HG02642 (cell line): Measurements from ENCODE around the gene RBM44.

Experiments used
- ATAC-seq: cut with Tn5 transposase; IDR thresholded peaks from one replicate; pipeline ENCODE4 v1.9.1; 2021; ENCODE audit warnings: mild to moderate bottlenecking; ENCODE audit not compliant: unreplicated experiment, poor library complexity

The RBM44 gene

DNA sequence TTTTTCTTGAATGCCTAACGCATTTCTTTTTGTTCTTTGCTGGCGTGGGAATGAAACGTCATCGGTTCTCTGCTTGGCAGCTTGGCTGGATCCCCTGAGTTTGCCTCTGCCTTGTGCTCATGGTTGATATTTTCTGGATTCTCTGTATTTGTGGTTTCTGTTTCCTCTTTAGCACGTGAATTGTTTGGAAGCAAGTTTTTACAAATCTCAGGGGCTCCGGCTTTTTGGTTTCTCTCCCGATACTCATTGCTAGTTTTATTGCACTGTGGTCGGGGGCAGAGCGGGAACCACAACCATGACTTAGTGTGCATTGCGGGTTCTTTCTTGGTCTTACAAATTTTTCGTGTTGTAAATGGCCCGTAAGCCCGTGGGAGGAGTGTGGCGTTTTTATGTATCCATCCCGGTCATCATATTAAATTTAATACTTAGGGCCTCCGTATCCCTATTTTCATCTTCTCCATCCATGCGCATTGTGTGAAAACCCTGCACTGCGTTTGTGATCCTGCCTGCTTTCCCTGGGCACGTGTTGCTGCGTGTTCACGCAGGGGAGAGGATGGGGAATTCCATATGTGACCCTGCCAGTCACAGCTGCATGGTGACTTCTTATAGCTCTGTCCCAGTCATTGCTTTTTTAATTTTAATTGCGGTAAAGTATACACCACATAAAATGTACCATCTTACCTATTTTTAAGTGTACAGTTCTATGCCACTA is 70.2 kb downstream of the RBM44 start:
- no peak for ATAC-seq

DNA sequence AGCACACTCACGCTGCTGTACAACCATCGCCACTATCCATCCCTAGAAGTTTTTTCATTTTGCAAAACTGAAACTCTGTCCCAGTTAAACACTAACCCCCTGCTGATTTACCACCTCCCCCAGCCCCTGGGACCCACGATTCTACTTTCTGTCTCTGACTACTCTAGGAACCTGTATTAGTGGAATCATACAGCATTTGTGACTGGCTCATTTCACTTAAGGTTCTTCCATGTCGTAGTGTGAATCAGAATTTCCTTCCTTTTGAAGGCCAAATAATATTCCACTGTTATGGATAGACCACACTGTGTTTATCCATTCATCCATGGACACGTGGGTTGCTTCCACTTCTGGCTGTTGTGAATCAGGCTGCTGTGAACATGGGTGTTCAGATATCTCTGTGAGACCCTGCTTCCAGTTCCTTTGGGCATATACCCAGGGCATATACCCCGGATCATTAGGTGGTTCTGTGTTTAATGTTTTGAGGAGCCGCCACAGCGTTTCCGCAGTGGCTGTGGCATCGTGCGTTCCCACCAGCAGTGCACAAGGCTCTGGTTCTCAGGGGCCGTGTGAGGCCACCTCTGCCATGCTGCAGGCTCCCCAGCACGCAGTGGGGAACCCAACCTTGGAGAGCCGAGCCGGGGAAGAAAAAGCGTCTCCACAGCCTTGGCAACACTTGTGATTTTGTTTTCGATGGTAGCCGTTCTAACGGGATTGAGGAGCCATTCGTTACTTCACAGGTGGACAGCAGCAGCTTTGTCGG is 70.9 kb downstream of the RBM44 start:
- no peak for ATAC-seq

DNA sequence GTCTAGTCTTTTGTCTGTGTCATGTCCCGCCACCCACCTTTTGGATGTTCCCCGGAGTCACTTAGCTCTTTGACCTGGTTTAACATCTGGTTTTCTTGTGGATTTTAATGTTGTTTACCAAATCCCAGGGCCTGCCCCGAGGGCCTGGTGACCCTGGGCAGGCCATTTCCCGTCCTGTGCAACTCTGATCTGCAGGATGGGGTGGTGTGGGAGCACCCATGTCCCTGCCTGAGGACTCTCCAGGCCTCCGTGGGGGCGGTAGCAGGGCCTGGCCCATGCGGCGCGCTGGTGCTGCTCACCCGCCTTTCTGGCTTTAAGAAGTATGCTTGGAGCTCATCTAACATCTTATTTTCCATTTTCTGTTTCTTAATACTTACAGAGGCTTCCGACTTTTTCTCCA is 71.5 kb downstream of the RBM44 start:
- no peak for ATAC-seq

DNA sequence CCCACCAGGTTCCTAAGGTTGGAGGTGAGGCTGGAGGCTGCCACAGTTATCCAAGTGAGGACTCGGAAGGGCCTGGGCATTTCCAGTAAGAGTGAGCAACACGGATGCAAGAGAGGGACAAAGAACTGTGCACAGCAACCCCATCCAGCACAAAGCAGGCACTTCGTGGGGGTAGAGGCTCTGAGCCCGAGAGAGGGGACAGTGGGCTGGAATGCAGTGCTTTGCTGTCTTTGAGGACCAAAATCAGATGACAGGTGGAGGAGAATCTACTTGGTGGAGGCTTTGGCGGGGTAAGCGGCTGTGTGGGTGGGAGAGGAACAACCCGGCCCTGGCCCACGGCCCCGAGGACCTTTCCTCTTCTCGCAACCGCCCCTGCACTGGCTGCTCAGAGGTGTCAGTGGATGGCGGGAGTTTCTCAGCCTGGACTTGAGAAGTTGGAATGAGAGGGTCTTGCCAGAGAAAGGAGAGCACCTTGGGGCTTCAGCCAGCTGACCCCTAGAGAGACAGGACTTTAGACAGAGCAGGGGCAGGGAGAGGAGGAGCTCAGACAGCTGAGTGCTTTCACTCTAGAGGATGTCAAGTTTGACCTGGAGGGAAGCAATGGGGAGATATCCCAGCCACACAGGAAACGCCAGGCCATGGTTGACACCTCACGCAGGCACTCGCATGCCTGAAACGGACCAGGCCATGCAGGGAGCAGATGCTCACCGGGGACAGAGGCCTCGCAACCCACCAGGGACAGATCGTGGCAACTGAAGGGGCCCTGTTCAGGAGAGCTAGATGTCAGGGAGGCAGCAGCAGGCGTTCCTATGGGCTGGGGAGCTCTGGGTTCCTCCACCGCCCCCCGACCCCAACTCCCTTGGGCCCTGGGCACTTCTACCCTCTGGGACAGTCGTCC is 72.4 kb downstream of the RBM44 start:
- ATAC-seq = no peak

DNA sequence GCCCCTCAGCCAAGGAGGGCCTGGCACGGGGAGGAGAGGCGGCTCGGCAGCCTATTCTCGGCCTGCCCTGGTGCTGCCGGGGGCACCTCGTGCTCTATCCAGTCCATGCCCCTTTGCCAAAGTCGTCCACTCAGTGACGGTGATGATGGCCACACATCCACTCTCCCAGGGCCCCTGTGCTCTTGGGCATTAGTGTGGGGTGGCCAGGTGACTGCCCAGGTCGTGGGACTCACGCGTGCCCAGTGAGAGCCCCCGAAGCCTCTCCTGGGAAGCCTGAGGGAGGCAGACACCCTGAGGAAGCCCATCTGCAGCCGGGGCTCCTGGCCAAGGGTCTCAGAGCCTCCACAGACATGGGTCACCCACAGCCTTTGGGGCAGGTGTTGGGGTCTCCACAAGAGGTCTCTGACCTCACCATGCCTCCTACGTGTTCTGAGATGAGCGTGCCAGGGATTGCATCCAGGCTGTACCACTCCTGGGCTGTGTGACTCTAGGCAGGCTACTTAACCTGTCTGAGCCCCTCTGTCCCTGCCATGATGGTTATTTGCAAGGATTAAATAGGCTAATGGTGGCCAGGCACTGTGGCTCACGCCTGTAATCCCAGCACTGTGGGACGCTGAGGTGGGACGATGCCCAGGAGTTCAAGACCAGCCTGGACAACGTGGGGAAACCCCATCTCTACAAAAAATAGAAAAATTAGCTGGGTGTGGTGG is 73.8 kb downstream of the RBM44 start:
- ATAC-seq = no peak

DNA sequence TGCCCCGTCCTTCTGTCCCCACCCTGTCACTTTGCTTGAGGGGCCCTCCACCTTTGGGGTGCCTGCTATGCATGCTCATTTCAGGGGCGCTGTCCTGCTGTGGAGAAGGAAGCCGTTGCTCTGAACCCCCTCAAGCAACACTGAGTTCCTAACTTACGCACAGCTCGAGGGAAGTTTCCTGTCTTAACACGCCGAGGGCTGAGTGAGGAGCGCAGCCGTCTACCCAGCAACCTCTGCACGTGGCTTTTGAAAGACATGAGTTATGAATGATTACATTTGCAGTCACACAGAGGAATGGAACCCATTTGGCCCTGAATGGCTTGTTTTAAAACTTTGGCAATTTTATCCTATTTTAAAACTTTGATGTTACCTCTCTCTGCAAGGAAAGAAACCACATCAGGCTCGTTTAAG is 74.8 kb downstream of the RBM44 start:
- no peak for ATAC-seq

DNA sequence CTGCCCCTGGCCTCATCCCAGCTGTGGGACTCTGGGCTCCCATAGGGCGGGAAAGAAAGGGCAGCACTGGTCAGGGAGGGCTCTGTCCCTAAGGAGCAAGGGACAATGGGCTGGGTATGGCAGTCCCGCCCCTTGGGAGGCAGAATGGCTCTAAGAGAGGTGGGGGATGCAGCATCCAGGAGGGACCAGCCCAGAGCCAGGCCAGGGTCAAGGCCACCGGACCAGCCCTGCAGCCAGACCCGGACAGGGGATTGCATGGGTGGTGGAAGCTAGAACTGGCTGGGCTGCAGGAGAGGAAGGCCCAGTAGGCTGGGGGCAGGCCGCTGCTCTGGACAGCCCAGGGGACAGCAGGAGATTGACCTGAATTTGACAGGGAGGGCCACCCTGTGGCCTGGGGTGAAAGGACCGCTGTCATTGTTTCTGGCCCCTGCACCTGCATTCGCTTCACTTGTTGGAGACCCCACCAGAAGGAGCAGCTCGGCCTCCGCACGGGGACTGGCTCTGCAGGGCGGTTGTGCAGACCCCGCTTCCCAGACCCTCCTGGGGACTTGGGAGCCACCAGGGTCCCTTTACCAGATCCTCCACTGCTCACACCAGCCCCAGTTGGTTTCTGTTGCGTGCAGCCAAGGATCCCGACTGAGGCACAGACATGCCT is 75.4 kb downstream of the RBM44 start:
- no peak for ATAC-seq

DNA sequence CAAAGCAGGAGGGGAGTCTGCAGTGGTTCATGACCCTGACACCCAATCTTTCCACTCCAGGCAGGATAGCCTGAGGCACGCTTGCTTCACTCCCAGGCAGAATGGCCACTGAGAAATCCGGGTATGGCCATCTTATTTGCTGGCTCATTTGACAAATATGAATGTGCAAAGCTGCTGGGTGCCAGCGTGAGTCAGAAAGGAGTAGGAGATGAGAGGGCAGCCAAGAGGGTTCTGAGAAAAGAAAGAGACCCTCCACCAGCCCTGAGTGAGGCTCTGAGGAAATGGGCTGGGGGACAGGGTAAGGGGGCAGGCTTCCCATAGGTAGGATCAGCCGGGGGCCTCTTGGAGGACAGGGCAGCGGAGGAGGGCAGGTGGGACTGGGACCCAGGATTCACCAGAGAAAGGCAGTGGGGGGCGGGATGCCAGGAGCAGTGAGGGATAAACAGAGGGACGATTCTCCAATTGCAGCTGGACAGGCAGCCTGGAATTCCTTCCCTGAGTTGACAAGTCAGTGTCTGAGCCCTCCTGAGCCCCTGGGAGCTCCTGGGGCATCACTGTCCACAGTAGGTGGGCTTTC is 76.1 kb downstream of the RBM44 start:
- no peak for ATAC-seq

DNA sequence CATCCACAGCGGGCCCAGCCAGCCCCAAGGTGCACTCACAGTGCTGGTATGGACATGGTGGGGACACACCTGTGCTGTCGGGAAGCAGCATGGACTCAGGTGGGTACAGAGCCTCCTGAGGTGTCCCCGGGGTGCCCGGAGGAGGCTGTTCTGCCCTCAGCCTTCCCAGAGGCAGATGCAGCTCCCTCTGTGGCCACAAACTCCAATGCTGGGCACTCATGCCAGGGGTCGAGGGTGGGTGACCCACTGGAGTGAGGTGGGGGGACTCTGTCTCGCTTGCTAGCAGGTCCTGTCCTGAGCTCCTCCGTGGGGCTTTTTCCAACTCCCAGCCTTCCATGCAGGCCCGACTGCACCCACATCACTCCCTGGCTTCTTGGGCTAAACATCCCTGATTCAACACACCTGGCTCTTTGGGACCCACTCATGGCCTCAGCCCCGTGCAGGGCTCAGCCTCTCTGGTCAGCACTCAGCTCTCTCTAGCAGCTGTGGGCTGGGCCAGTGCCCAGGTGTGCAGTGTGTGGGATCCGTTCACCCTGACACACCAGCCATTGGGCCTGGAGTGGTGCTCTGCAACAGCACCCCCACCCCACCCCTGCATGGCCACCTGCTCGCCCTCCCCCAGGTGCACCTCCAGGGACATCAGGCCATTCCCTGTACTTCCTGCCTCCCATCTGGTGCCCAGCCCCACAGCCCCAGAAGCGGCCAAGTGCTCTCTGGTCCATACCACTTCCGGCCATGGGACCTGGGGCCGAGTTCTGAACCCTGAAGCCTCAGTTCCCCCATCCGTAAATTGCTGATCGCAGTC is 76.9 kb downstream of the RBM44 start:
- ATAC-seq = no peak

DNA sequence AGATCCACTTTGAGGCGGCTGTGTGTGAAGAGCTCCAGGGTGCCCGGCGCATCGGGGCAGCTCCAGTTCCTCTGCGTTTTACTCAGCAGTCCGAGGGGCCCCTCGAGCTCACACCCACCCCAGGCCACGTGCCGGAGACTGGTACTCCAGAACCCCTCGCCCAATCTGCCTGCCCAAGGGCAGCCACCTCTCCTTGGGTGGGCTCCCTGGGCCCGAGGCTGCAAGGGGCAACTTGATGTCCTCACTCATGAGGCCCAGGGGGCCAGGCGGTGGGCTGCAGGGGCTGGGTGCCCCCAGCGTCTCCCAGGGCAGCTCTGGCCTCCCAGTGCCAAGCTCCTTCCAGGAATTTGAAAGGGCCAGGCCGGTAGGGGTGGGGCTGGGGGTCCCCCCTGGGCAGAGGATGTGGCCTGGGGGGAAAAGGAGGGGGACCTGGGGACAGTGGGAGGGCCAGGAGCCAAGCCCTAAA is 77.5 kb downstream of the RBM44 start:
- ATAC-seq = no peak

DNA sequence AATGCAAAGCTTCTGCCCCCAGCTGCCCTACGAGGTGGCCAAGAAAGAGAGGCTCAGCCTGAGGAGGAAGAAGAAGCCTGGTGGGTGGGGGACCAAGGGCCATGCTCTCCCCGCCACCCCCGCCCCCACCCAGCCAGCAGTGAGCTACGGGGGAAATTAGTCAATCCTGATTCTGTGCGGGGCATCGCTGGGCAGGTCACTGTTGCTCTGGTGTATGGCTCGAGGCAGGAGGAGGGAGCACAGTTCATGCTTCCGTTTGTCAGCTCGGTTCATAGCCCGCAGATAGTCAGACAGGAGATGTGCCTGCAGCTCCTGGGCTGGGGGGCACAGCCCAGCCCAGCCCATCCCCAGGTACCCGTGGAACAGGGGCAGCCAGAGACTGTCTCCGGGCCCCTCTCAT is 78.0 kb downstream of the RBM44 start:
- no peak for ATAC-seq

DNA sequence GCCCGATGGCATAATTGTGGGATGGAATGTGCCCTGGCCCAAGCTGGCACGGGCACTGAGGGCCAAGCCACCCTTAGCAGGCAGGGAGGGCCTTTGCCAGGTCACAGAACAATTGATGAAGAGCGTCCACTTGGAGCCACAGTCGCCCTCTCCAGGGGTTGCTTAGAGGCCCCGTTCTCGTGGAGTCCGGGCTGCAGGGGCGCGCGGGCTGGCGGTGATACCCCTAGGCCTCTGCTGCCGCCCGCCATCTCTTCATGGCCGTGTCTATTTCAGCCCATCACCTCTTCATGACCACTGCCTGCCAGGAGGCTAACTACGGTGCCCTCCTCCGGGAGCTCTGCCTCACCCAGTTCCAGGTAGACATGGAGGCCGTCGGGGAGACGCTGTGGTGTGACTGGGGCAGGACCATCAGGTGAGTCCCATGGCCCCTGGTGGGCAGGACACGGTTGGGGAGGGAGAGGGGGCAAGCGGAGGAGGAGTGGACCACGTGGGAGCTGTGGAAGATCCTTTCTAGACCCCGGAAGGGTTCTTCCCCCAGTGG is 78.4 kb downstream of the RBM44 start:
- ATAC-seq = no peak

DNA sequence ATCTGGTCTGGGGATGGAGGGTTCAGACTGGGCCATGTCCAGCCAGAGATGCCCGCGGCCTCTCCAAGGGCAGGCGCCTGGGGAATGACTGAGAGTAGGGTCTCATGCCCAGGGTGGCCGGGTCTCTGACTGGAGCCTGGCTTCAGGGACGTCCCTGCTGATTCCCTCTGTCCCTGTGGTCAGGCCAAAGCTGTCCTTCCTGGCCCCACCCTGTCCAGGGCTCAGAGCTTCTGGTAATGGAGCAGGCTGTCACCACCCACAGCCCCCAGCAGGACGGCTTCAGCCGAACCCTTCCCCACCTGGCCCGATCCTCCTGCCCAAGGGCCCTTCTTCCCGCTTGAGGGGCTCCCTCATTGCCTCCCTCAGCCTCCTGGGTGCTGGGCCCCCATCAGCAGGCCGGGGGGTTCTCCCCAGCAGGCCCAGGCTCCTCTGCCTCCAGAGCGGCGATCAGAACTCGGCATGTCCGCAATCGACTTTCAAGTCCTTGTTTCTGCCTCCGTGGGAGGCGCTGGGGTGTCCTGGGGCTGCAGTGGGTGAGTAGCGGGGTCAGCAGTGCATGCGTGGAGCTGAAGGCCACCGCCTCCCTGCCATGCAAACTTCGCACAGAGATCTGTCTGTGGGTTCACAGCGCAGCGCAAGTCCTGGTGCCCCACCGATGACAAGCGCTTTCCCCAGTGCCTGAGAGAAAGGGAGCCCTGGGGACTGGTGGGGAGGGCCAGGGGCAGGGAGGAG is 79.2 kb downstream of the RBM44 start:
- ATAC-seq = no peak

DNA sequence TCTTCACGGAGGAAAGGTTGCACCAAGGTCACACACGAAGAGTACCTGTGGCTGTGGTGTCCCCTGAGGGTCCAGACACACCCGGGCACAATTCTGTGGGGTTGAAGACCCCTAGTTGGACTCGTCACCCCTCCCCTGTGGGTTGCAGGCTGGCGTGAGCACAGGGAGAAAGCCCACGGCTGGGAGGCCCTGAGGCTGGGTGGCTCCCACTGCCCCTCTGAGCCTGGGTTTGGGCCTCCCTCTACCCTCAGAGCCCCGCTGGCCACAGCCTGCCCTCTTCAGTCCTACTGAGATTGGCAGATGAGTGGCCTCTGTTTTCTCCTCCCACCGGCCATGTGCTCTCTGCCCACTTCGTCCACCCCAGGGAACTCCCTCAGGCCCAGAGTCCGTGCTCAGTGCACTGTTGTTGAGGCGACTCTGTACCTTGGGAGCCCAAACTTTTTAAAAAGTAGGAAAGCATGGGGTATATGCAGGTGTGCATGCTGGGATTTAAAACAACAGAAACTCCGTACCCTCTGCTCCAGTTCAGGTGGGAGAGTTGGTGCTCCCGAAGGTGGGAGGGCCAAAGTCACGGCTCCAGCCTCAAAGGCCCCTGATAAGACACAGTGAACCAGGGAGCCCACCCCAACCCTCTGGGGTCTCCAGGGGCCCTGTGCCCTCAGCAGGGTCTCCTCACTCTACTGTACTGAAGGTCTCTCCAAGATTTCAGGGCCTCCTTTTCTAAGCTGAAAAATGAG is 79.9 kb downstream of the RBM44 start:
- no peak for ATAC-seq

DNA sequence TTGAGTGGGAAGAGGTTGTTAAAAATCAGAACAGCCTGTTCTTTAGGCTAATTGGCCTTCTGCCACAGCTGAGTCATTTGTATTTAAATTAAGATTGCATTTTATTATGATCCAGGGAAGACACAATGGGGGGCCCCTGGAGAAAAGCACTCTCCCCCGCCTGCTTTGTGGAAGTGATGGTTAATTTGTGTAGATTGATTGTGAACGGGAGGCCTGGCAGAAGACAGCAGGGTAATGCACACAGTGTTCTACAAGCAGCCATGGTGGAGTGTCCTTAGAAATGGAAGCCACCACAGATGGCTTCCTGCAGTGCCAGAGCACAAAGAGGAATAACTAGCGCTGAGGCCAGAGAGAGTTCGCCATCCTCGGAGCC is 80.5 kb downstream of the RBM44 start:
- no peak for ATAC-seq

DNA sequence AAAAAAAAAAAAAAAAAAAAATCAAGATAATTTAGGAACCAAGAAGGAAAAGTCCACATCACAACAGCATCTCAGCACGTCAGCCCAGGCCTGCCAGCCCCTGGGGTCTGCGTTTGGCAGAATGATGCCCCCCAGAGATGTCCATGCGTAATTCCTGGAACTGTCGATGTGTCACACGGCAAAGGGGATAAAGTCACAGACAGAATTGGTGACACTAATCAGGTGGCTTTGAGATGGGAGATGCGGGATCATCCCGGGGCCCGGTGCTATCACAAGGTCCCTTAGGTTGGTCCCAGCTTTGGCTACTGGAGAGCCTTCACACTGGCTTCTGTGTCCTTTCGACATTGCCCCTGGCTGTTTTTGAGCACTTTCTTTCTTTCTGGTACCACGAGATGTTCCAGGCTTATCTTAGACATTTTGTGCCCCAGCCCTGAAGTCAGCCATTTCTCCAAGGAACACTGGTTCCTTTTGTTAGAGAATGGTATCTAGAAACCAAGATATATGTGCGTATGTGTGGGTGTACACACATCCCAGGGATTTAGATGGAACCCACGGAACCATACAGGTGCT is 81.5 kb downstream of the RBM44 start:
- no peak for ATAC-seq
